SK-N-MC (cell line): ENCODE measurements around the gene SCO2.

Experiments
- EZH2 ChIP-seq: fragments of 200-600 bp; sonication (generic); IDR thresholded peaks from one replicate; pipeline ENCODE4 v1.6.1; 2017; ENCODE audit warnings: antibody characterized with exemption
- FOXP2 ChIP-seq: optimal IDR thresholded peaks from 2 replicates; pipeline ENCODE3; 2011; ENCODE audit warnings: mild to moderate bottlenecking, moderate library complexity; ENCODE audit not compliant: insufficient read depth; ENCODE audit errors: extremely low read length, control extremely low read depth
- POLR2AphosphoS5 ChIP-seq: IDR thresholded peaks from 2 replicates; pipeline ENCODE4 v1.6.1; 2012; ENCODE audit warnings: mild to moderate bottlenecking, low read depth, low read length, borderline replicate concordance

- TF ChIP-seq EZH2 (no peak), FOXP2 (no peak), POLR2AphosphoS5 (no peak)
Measured at GRCh38 chr22:50483977-50484853, 41.2 kb downstream of the SCO2 start.
